Tibial nerve (tissue), 4 donors: Measurements from ENCODE around the gene SCUBE3. TPM values are rescaled to one million over a fixed set of nuclear protein-coding genes. Genes with fewer than 3 reads are reported as not detected.

Source experiments
- DNase-seq, 2 donors: peaks; one replicate each; pipeline ENCODE4 v3.0.0-alpha.2; 2019; ENCODE audit warnings: low spot score in 2 of 2
- H3K27ac ChIP-seq, 4 donors: fragments of 200-600 bp; sonication (generic) in 3 of 4; one replicate each; pipeline ENCODE4 v1.5.1; 2017 to 2019; ENCODE audit warnings: mild to moderate bottlenecking in 1 of 4
- H3K27me3 ChIP-seq, 2 donors: fragments of 200-600 bp; sonication (generic) in 1 of 2; one replicate each; pipeline versions ENCODE4 v1.5.1 to v1.6.0; 2017 to 2019
- H3K36me3 ChIP-seq, 3 donors: fragments of 200-600 bp; sonication (generic); one replicate each; pipeline ENCODE4 v1.5.1; 2018 to 2019
- H3K4me1 ChIP-seq, 4 donors: fragments of 200-600 bp; sonication (generic) in 3 of 4; one replicate each; pipeline ENCODE4 v1.5.1; 2017 to 2019
- H3K4me3 ChIP-seq, 4 donors: fragments of 200-600 bp; sonication (generic) in 3 of 4; one replicate each; pipeline ENCODE4 v1.5.1; 2017 to 2019; ENCODE audit warnings: mild to moderate bottlenecking in 1 of 4, moderate library complexity in 1 of 4
- H3K9me3 ChIP-seq, 4 donors: fragments of 200-600 bp; sonication (generic) in 3 of 4; one replicate each; pipeline ENCODE4 v1.5.1; 2017 to 2019
- CTCF ChIP-seq, 5 experiments: fragments of 200-600 bp in 3 of 5; fragments of 450-650 bp in 2 of 5; sonication (generic) in 3 of 5; IDR thresholded peaks; one replicate each; pipeline ENCODE4 v1.5.1; 2016 to 2019; ENCODE audit warnings: antibody characterized with exemption in 5 of 5, mild to moderate bottlenecking in 3 of 5, moderate library complexity in 2 of 5
- EP300 ChIP-seq, 2 donors: sonication (generic); formaldehyde crosslinking; IDR thresholded peaks; one replicate each; pipeline ENCODE4 v1.6.1; 2017; ENCODE audit warnings: antibody characterized with exemption in 2 of 2, mild to moderate bottlenecking in 1 of 2
- POLR2A ChIP-seq, 2 donors: fragments of 450-650 bp; IDR thresholded peaks; one replicate each; pipeline ENCODE4 v1.6.1; 2017; ENCODE audit warnings: antibody characterized with exemption in 2 of 2, mild to moderate bottlenecking in 2 of 2, moderate library complexity in 2 of 2
- whole genome bisulfite sequencing, 2 donors: methylation state at CpG; one replicate each; pipeline ENCODE4 v1.1.5; 2018; 5-methylcytosine and 5-hydroxymethylcytosine counted together
- total RNA-seq, 4 donors: library from RNA; depleted of rRNA; stranded (reverse); fragments of >200 nt; gene quantifications; one replicate each; pipeline ENCODE4 v1.1.0, GENCODE V29; 2016

SCUBE3 gene
- total RNA-seq, 4 donors from 2014 or later, result 0.30 to 1.3 (median 0.50) TPM

DNA sequence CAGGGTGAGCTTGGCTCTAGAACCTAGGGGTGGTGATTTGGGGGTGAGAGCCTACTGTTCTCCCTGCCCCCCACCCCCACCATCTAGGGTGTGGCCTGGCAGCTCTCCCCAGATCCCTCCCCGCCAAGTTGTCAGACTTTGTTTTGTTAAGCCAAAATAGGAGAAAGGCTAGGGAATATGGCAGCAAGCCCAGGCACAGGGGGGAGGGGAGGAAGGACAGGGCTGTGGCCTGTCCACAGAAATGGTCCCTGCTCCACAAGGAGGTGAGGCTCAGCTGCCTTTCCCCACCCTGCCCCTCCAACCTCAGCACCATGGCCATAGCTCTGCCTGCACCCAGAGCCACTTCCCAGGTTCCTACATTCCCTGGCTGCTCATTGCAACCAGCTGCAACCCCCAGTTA, 17.2 kb downstream of the SCUBE3 start:
- H3K9me3 ChIP-seq, result peaks cover 0 to 2% (median 0%) of the 10 kb centered on the region in 4 donors
- peaks cover 0 to 27% (median 0%) of the 10 kb centered on the region in 3 donors for H3K36me3 ChIP-seq
- TF ChIP-seq POLR2A (IDR thresholded peaks at IDR 0.05), result no peak
- no peak for TF ChIP-seq EP300 (IDR thresholded peaks at IDR 0.05)
- TF ChIP-seq CTCF (IDR thresholded peaks at IDR 0.05), result no peak
- no peak for DNase-seq
- WGBS, 2 donors, result 7 to 40% methylated on average over 1 of the region's 1 CpG
- H3K27ac ChIP-seq, result no peak overlapping the region
- no peaks in the 10 kb centered on the region for H3K27me3 ChIP-seq
- H3K4me1 ChIP-seq, result peaks cover 0 to 9% (median 0%) of the 10 kb centered on the region in 4 donors
- H3K4me3 ChIP-seq, result no peak overlapping the region

DNA sequence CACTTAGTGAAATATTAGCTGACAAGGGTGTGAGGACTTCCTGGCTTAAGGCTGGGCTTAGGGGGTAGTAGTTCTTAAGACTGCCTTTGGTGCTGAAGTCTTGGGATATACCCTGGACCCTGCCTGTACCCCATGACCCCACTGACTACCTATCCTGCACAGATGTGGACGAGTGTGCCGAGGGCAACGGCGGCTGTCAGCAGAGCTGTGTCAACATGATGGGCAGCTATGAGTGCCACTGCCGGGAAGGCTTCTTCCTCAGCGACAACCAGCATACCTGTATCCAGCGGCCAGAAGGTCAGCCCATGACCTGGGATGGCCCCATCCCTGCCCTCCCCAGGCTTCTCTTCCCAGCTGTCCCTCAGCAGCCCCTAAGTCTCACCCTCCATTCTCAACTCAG, 17.8 kb downstream of the SCUBE3 start:
- Histone ChIP-seq H3K9me3 (peaks cover 0 to 2% (median 0%) of the 10 kb centered on the region in 4 donors), H3K27me3 (no peaks in the 10 kb centered on the region), H3K4me1 (peaks cover 0 to 9% (median 0%) of the 10 kb centered on the region in 4 donors), H3K36me3 (peaks cover 0 to 27% (median 0%) of the 10 kb centered on the region in 3 donors), H3K4me3 (no peak overlapping the region), H3K27ac (no peak overlapping the region)
- 94 to 97% methylated on average over 6 to 7 of the region's 7 CpGs for WGBS, 2 donors
- DNase-seq, result no peak
- no peak for TF ChIP-seq POLR2A (IDR thresholded peaks at IDR 0.05)
- TF ChIP-seq EP300 (IDR thresholded peaks at IDR 0.05), result no peak
- no peak for TF ChIP-seq CTCF (IDR thresholded peaks at IDR 0.05)

- Histone ChIP-seq H3K9me3 (peaks cover 0 to 2% (median 0%) of the 10 kb centered on the region in 4 donors), H3K27ac (no peak overlapping the region), H3K4me1 (peaks cover 0 to 33% (median 4%) of the 10 kb centered on the region in 4 donors), H3K4me3 (no peak overlapping the region), H3K36me3 (peaks cover 0 to 23% (median 0%) of the 10 kb centered on the region in 3 donors), H3K27me3 (no peaks in the 10 kb centered on the region)
- DNase-seq, result no peak
- TF ChIP-seq EP300 (IDR thresholded peaks at IDR 0.05), result no peak
- no peak for TF ChIP-seq CTCF (IDR thresholded peaks at IDR 0.05)
- no peak for TF ChIP-seq POLR2A (IDR thresholded peaks at IDR 0.05)
- WGBS, 2 donors, result 77 to 83% methylated on average over 4 of the region's 4 CpGs
Observed at GRCh38 chr6:35234901-35235300, 21.1 kb downstream of the SCUBE3 start.

DNA sequence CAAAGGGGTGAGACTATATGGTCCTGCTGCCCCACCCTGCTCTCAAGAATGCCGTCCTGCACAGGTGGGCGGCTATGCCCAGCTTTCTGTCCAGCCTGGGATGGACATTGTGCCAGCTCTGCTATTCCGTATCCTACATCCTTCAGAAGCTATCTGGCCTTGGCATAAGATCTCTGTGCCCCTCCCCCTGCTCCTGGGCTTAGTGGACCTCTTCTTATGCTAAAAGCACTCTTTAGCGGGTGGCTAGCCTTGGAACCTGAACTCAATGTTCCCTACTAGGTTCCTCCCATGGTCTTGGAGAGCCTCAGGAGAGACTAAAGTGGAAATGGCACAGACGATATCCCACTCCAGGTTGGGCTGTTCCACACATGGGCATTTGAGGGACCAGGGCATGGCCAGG, 22.5 kb downstream of the SCUBE3 start:
- H3K4me1 ChIP-seq, result peaks cover 0 to 33% (median 4%) of the 10 kb centered on the region in 4 donors
- TF ChIP-seq POLR2A (IDR thresholded peaks at IDR 0.05), result no peak
- TF ChIP-seq EP300 (IDR thresholded peaks at IDR 0.05), result no peak
- no peak for TF ChIP-seq CTCF (IDR thresholded peaks at IDR 0.05)
- DNase-seq, result no peak
- H3K9me3 ChIP-seq, result peaks cover 0 to 2% (median 0%) of the 10 kb centered on the region in 4 donors
- H3K27ac ChIP-seq, result no peak overlapping the region
- no peaks in the 10 kb centered on the region for H3K27me3 ChIP-seq
- peaks cover 0 to 23% (median 0%) of the 10 kb centered on the region in 3 donors for H3K36me3 ChIP-seq
- H3K4me3 ChIP-seq, result no peak overlapping the region
- 86 to 92% methylated on average over 5 of the region's 5 CpGs for WGBS, 2 donors

GRCh38 chr6:35237476-35237875, 23.7 kb downstream of the SCUBE3 start:
- WGBS, 2 donors, result 69 to 95% methylated on average over 3 of the region's 3 CpGs
- no peaks in the 10 kb centered on the region for H3K27me3 ChIP-seq
- DNase-seq, result no peak
- H3K27ac ChIP-seq, result no peak overlapping the region
- H3K4me3 ChIP-seq, result no peak overlapping the region
- peaks cover 0 to 36% (median 4%) of the 10 kb centered on the region in 4 donors for H3K4me1 ChIP-seq
- H3K36me3 ChIP-seq, result peaks cover 0 to 28% (median 0%) of the 10 kb centered on the region in 3 donors
- H3K9me3 ChIP-seq, result peaks cover 0 to 2% (median 0%) of the 10 kb centered on the region in 4 donors
- TF ChIP-seq EP300 (IDR thresholded peaks at IDR 0.05), result no peak
- TF ChIP-seq CTCF (IDR thresholded peaks at IDR 0.05), result no peak
- TF ChIP-seq POLR2A (IDR thresholded peaks at IDR 0.05), result no peak
